ENCODE data around the gene B3GNT9. TPM values are rescaled to one million over a fixed set of nuclear protein-coding genes. Genes with fewer than 3 reads are reported as not detected.

Gene B3GNT9
- total RNA-seq, 2 experiments from 2014 or later = 2.3 to 3.0 TPM

- POLR2A ChIA-PET = interaction anchor here (0.6 to 1.4 kb wide), 3 partner anchors 9 to 167 kb away, joined by 3 to 4 read pairs (median 3); no protein-coding TSS in a partner anchor
- H3K4me3 Mint-ChIP-seq = no peak overlapping the region
- intact Hi-C loops (cut with DNase I, micrococcal nuclease) = loop anchor here (1.0 to 10.0 kb wide), 8 partner anchors 156 to 900 kb away; partner anchors contain the start of genes CBFB (in 1 of the 2), CTCF (in 1 of the 2) and NFATC3 (in 1 of the 2)
- peaks cover 6% of the 10 kb centered on the region for H3K27me3 Mint-ChIP-seq
- peak; percentile 24 for ATAC-seq
- H3K27ac Mint-ChIP-seq = no peak overlapping the region
- peaks cover 13% of the 10 kb centered on the region for H3K4me1 Mint-ChIP-seq
- CTCF ChIA-PET = interaction anchor here (0.6 to 2.2 kb wide), 27 partner anchors 8 to 1987 kb away, joined by 3 to 18 read pairs (median 4); partner anchors contain the start of genes FBXL8, FHOD1, NOL3 and TRADD
- DNase-seq = peak; percentile 93
- no peaks in the 10 kb centered on the region for H3K36me3 Mint-ChIP-seq (ENCODE audit: low read depth)
- H3K9me3 Mint-ChIP-seq (ENCODE audit: low read depth) = no peaks in the 10 kb centered on the region
These were observed 34.3 kb upstream of the B3GNT9 start for GRCh38 chr16:67184995-67185650.

GRCh38 chr16:67184453-67184994 lies 33.7 kb upstream of the B3GNT9 start:
- H3K9me3 Mint-ChIP-seq (ENCODE audit: low read depth) = no peaks in the 10 kb centered on the region
- CTCF ChIA-PET = interaction anchor here (0.6 to 2.2 kb wide), 28 partner anchors 8 to 1986 kb away, joined by 3 to 18 read pairs (median 4); partner anchors contain the start of genes FBXL8, FHOD1, NOL3 and TRADD
- no peak overlapping the region for H3K27ac Mint-ChIP-seq
- peaks cover 6% of the 10 kb centered on the region for H3K27me3 Mint-ChIP-seq
- H3K36me3 Mint-ChIP-seq (ENCODE audit: low read depth) = no peaks in the 10 kb centered on the region
- POLR2A ChIA-PET = interaction anchor here (1.3 to 1.4 kb wide), 2 partner anchors 24 to 166 kb away, joined by 3 to 4 read pairs; no protein-coding TSS in a partner anchor
- intact Hi-C loops (cut with DNase I, micrococcal nuclease) = loop anchor here in 1 of 2 experiments (2.0 to 10.0 kb wide), 4 partner anchors 156 to 900 kb away; partner anchors contain the start of genes CBFB, CTCF and NFATC3
- peaks cover 13% of the 10 kb centered on the region for H3K4me1 Mint-ChIP-seq
- H3K4me3 Mint-ChIP-seq = no peak overlapping the region
- ATAC-seq = no peak
- no peak for DNase-seq

- ATAC-seq = peak; percentile 97
- ChIA-PET CTCF (interaction anchor here (0.6 to 2.3 kb wide), 19 partner anchors 7 to 1985 kb away, joined by 3 to 18 read pairs (median 5); partner anchors contain the start of genes FBXL8, NOL3 and TRADD), POLR2A (interaction anchor here (1.4 kb wide), 1 partner anchor 23 kb away, joined by 3 read pairs; no protein-coding TSS in a partner anchor)
- peak; percentile 96 for DNase-seq
- intact Hi-C loops (cut with DNase I, micrococcal nuclease) = loop anchor here (1.0 to 10.0 kb wide), 11 partner anchors 8 to 901 kb away; partner anchors contain the start of genes E2F4 (in 2 of the 2), FBXL8 (in 2 of the 2), TRADD (in 2 of the 2) and ATP6V0D1 (in 1 of the 2)
- Mint-ChIP-seq H3K27ac (no peak within 1 kb of the TSS), H3K4me3 (no peak within 1 kb of the TSS), H3K36me3 (ENCODE audit: low read depth) (peaks cover 2% of the 10 kb centered on the region), H3K4me1 (peaks cover 14% of the 10 kb centered on the region), H3K27me3 (peaks cover 9% of the 10 kb centered on the region), H3K9me3 (ENCODE audit: low read depth) (no peaks in the 10 kb centered on the region)
These were observed 33.0 kb upstream of the B3GNT9 start, which contains the start of gene MATCAP1 for GRCh38 chr16:67183627-67184452. TSS of gene MATCAP1 (minus strand) at chr16:67183963. CDS start at chr16:67180610, 3,353 bp downstream.

- ChIA-PET CTCF (interaction anchor here (1.1 to 2.3 kb wide), 5 partner anchors 20 to 230 kb away, joined by 3 to 9 read pairs (median 7); no protein-coding TSS in a partner anchor), POLR2A (interaction anchor here (1.5 kb wide), 1 partner anchor 20 kb away, joined by 3 read pairs; no protein-coding TSS in a partner anchor)
- no peak overlapping the region for H3K4me3 Mint-ChIP-seq
- no peak for ATAC-seq
- peaks cover 11% of the 10 kb centered on the region for H3K27me3 Mint-ChIP-seq
- peaks cover 2% of the 10 kb centered on the region for H3K36me3 Mint-ChIP-seq (ENCODE audit: low read depth)
- H3K9me3 Mint-ChIP-seq (ENCODE audit: low read depth) = no peaks in the 10 kb centered on the region
- peaks cover 19% of the 10 kb centered on the region for H3K4me1 Mint-ChIP-seq
- no peak overlapping the region for H3K27ac Mint-ChIP-seq
- intact Hi-C loops (cut with DNase I, micrococcal nuclease) = loop anchor here (1.0 to 10.0 kb wide), 8 partner anchors 9 to 902 kb away; partner anchors contain the start of genes E2F4 (in 2 of the 2), FBXL8 (in 2 of the 2), TRADD (in 2 of the 2) and ATP6V0D1 (in 1 of the 2)
- DNase-seq = no peak
These were observed 32.5 kb upstream of the B3GNT9 start for GRCh38 chr16:67183284-67183626.

GRCh38 chr16:67182288-67182687 lies 31.5 kb upstream of the B3GNT9 start:
- ChIA-PET CTCF (interaction anchor here (0.9 to 2.3 kb wide), 5 partner anchors 19 to 164 kb away, joined by 3 to 9 read pairs (median 7); no protein-coding TSS in a partner anchor), POLR2A (interaction anchor here (1.5 kb wide), 1 partner anchor 19 kb away, joined by 3 read pairs; no protein-coding TSS in a partner anchor)
- Mint-ChIP-seq H3K36me3 (ENCODE audit: low read depth) (peaks cover 2% of the 10 kb centered on the region), H3K27ac (no peak overlapping the region), H3K9me3 (ENCODE audit: low read depth) (no peaks in the 10 kb centered on the region), H3K4me3 (no peak overlapping the region), H3K27me3 (peaks cover 18% of the 10 kb centered on the region), H3K4me1 (peaks cover 23% of the 10 kb centered on the region)
- DNase-seq (no peak), ATAC-seq (no peak)
- intact Hi-C loops (cut with DNase I, micrococcal nuclease) = loop anchor here in 1 of 2 experiments (2.0 to 10.0 kb wide), 2 partner anchors 299 to 903 kb away; partner anchors contain the start of genes ATP6V0D1 and NFATC3

- Mint-ChIP-seq H3K27me3 (peaks cover 24% of the 10 kb centered on the region), H3K4me1 (peaks cover 23% of the 10 kb centered on the region), H3K27ac (no peak overlapping the region), H3K4me3 (no peak overlapping the region), H3K9me3 (ENCODE audit: low read depth) (no peaks in the 10 kb centered on the region), H3K36me3 (ENCODE audit: low read depth) (peaks cover 3% of the 10 kb centered on the region)
- POLR2A ChIA-PET = no interaction called here
- intact Hi-C loops (cut with DNase I, micrococcal nuclease) = loop anchor here in 1 of 2 experiments (10.0 kb wide), 1 partner anchor 903 kb away; the partner anchor contains the start of gene NFATC3
- no peak for ATAC-seq
- CTCF ChIA-PET = interaction anchor here (0.9 to 2.3 kb wide), 4 partner anchors 9 to 164 kb away, joined by 3 to 7 read pairs (median 3); no protein-coding TSS in a partner anchor
- no peak for DNase-seq
These were observed 30.5 kb upstream of the B3GNT9 start for GRCh38 chr16:67181346-67181745.

- H3K36me3 Mint-ChIP-seq (ENCODE audit: low read depth) = peaks cover 3% of the 10 kb centered on the region
- H3K27ac Mint-ChIP-seq = no peak overlapping the region
- ATAC-seq (no peak), DNase-seq (no peak)
- no peaks in the 10 kb centered on the region for H3K9me3 Mint-ChIP-seq (ENCODE audit: low read depth)
- peaks cover 18% of the 10 kb centered on the region for H3K4me1 Mint-ChIP-seq
- ChIA-PET POLR2A (no interaction called here), CTCF (interaction anchor here (1.0 kb wide), 1 partner anchor 120 kb away, joined by 3 read pairs; no protein-coding TSS in a partner anchor)
- intact Hi-C loops (cut with DNase I, micrococcal nuclease) = loop anchor here in 1 of 2 experiments (10.0 kb wide), 1 partner anchor 905 kb away; the partner anchor contains the start of gene NFATC3
- no peak overlapping the region for H3K4me3 Mint-ChIP-seq
- H3K27me3 Mint-ChIP-seq = peaks cover 28% of the 10 kb centered on the region
These were observed 29.4 kb upstream of the B3GNT9 start for GRCh38 chr16:67180166-67180565.

- Mint-ChIP-seq H3K36me3 (ENCODE audit: low read depth) (peaks cover 3% of the 10 kb centered on the region), H3K9me3 (ENCODE audit: low read depth) (no peaks in the 10 kb centered on the region), H3K27me3 (peaks cover 26% of the 10 kb centered on the region), H3K4me3 (no peak overlapping the region), H3K4me1 (peaks cover 14% of the 10 kb centered on the region), H3K27ac (no peak overlapping the region)
- ATAC-seq (no peak), DNase-seq (peak; percentile 57)
- intact Hi-C loops (cut with DNase I, micrococcal nuclease) = loop anchor here in 1 of 2 experiments (10.0 kb wide), 1 partner anchor 905 kb away; the partner anchor contains the start of gene NFATC3
- ChIA-PET CTCF (interaction anchor here (1.0 kb wide), 1 partner anchor 119 kb away, joined by 3 read pairs; no protein-coding TSS in a partner anchor), POLR2A (no interaction called here)
These were observed 28.8 kb upstream of the B3GNT9 start for GRCh38 chr16:67179421-67180080.

- ChIA-PET POLR2A (interaction anchor here (0.8 kb wide), 1 partner anchor 17 kb away, joined by 3 read pairs; no protein-coding TSS in a partner anchor), CTCF (interaction anchor here (1.0 to 5.3 kb wide), 7 partner anchors 7 to 270 kb away, joined by 4 to 39 read pairs (median 5); partner anchors contain the start of genes EXOC3L1 and HSF4)
- intact Hi-C loops (cut with DNase I, micrococcal nuclease) = no loop called here
- DNase-seq (peak; percentile 85), ATAC-seq (peak; percentile 72)
- Mint-ChIP-seq H3K36me3 (ENCODE audit: low read depth) (peaks cover 3% of the 10 kb centered on the region), H3K4me3 (peak overlapping the region; percentile 43), H3K9me3 (ENCODE audit: low read depth) (no peaks in the 10 kb centered on the region), H3K27ac (no peak overlapping the region), H3K4me1 (peaks cover 24% of the 10 kb centered on the region), H3K27me3 (peaks cover 37% of the 10 kb centered on the region)
These were observed 27.2 kb upstream of the B3GNT9 start for GRCh38 chr16:67177743-67178699.

Measured in activated CD4-positive, alpha-beta T cell treated with anti-CD3 and anti-CD28 coated beads for 36 hours (primary cell).